Glutamatergic neuron (in vitro differentiated cells): ENCODE data around the gene LDLRAP1. TPM values are rescaled to one million over a fixed set of nuclear protein-coding genes. Genes with fewer than 3 reads are reported as not detected.
"Not testable (repeated sequence)": the region's sequence is repeated elsewhere in the genome, so short reads cannot be mapped to it uniquely, and the experiment has no call there.

Source experiments
- DNase-seq: peaks from one replicate; pipeline ENCODE4 v3.0.0; 2022
- H3K27ac Mint-ChIP-seq: one replicate; pipeline ENCODE4 v1.8.0; 2020; ENCODE audit warnings: mild to moderate bottlenecking, mixed read lengths, inconsistent platforms; ENCODE audit not compliant: unreplicated experiment
- H3K27me3 Mint-ChIP-seq: one replicate; pipeline ENCODE4 v1.8.0; 2020; ENCODE audit warnings: mild to moderate bottlenecking, moderate library complexity, mixed read lengths, inconsistent platforms; ENCODE audit not compliant: unreplicated experiment
- H3K36me3 Mint-ChIP-seq: one replicate; pipeline ENCODE4 v1.8.0; 2020; ENCODE audit warnings: mild to moderate bottlenecking, mixed read lengths, inconsistent platforms; ENCODE audit not compliant: unreplicated experiment
- H3K4me1 Mint-ChIP-seq: one replicate; pipeline ENCODE4 v1.8.0; 2020; ENCODE audit warnings: mild to moderate bottlenecking, low read depth, mixed read lengths, inconsistent platforms; ENCODE audit not compliant: unreplicated experiment
- H3K4me3 Mint-ChIP-seq: one replicate; pipeline ENCODE4 v1.8.0; 2020; ENCODE audit warnings: mild to moderate bottlenecking, mixed read lengths, inconsistent platforms; ENCODE audit not compliant: unreplicated experiment
- H3K9me3 Mint-ChIP-seq: one replicate; pipeline ENCODE4 v1.8.0; 2020; ENCODE audit warnings: mild to moderate bottlenecking, moderate library complexity, mixed read lengths, inconsistent platforms; ENCODE audit not compliant: unreplicated experiment
- total RNA-seq: library from RNA; stranded (reverse); fragmentation: NEBNext Ultra II Directional; extraction: Animal tissue kit (Norgen Biotek cat#: 25700); gene quantifications from one replicate; pipeline ENCODE4 v1.2.1, GENCODE V29; 2021; ENCODE audit not compliant: unreplicated experiment
- TF ChIP-seq, protein P1 (sequence below): fragments of 200-600 bp; sonication (generic); IDR thresholded peaks from one replicate; pipeline ENCODE4 v1.5.0; 2021; ENCODE audit not compliant: partially characterized antibody, unreplicated experiment

LDLRAP1 gene
- total RNA-seq, 1 donor from 2014 or later: 2.4 TPM

- Mint-ChIP-seq H3K27ac (no peak overlapping the region), H3K4me1 (peaks cover 39% of the 10 kb centered on the region), H3K36me3 (peaks cover 6% of the 10 kb centered on the region), H3K9me3 (peaks cover 6% of the 10 kb centered on the region), H3K4me3 (no peak overlapping the region), H3K27me3 (peaks cover 8% of the 10 kb centered on the region)
- TF ChIP-seq, protein P1, sequence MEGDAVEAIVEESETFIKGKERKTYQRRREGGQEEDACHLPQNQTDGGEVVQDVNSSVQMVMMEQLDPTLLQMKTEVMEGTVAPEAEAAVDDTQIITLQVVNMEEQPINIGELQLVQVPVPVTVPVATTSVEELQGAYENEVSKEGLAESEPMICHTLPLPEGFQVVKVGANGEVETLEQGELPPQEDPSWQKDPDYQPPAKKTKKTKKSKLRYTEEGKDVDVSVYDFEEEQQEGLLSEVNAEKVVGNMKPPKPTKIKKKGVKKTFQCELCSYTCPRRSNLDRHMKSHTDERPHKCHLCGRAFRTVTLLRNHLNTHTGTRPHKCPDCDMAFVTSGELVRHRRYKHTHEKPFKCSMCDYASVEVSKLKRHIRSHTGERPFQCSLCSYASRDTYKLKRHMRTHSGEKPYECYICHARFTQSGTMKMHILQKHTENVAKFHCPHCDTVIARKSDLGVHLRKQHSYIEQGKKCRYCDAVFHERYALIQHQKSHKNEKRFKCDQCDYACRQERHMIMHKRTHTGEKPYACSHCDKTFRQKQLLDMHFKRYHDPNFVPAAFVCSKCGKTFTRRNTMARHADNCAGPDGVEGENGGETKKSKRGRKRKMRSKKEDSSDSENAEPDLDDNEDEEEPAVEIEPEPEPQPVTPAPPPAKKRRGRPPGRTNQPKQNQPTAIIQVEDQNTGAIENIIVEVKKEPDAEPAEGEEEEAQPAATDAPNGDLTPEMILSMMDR: no peak
- no peak for DNase-seq
Measured at GRCh38 chr1:25502957-25503356, 40.4 kb upstream of the LDLRAP1 start.

DNA sequence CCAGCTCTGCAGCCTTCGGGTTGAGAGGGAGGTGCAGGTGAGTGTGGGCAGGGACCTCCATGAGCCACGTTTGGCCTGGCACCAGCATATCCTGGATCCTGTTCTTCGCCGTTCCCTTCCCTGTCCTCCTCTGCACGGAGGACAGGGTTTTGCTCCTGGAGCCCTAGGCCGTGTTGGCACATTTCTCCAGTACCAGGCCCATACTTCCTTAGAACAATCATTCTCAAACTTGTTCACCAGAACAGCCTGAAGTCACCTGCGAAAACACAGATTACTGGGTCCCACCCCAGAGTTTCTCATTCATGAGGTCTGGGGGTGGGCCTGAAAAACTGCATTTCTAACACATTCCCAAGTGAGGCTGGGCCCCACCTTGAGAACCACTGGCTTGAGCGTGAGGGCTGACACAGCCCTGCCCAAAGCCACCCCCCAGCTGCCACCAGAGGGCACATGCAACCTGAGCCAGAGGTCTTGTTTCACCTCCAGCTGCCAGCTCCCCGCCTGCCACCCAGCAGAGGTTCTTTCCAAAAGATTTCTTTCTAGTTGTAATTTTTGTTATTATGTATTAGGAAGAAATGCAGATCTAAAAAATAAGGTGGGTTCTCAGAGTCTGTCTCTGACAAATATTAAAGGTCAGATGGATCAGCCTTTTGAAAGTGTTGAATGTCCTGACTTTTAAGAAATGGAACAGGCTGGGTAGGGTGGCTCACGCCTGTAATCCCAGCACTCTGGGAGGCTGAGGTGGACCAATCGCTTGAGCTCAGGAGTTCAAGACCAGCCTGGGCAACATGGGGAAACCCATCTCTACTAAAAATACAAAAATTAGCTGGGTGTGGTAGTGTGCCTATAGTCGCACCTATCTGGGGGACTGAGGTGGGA is 39.6 kb upstream of the LDLRAP1 start:
- peak; percentile 54 for DNase-seq
- Mint-ChIP-seq H3K27ac (peak overlapping the region; percentile 48), H3K4me3 (no peak overlapping the region)

GRCh38 chr1:25504706-25505595 is 38.5 kb upstream of the LDLRAP1 start:
- Mint-ChIP-seq H3K27ac (no peak overlapping the region), H3K4me3 (no peak overlapping the region), H3K36me3 (peaks cover 6% of the 10 kb centered on the region), H3K9me3 (peaks cover 2% of the 10 kb centered on the region), H3K27me3 (peaks cover 8% of the 10 kb centered on the region), H3K4me1 (peaks cover 39% of the 10 kb centered on the region)
- DNase-seq: no peak
- TF ChIP-seq, protein P1: no peak

More for the DNA sequence above, 39.6 kb upstream of the LDLRAP1 start:
- Mint-ChIP-seq H3K27me3 (peaks cover 8% of the 10 kb centered on the region), H3K9me3 (peaks cover 6% of the 10 kb centered on the region), H3K36me3 (peaks cover 6% of the 10 kb centered on the region), H3K4me1 (peaks cover 39% of the 10 kb centered on the region)
- TF ChIP-seq, protein P1: no peak

DNA sequence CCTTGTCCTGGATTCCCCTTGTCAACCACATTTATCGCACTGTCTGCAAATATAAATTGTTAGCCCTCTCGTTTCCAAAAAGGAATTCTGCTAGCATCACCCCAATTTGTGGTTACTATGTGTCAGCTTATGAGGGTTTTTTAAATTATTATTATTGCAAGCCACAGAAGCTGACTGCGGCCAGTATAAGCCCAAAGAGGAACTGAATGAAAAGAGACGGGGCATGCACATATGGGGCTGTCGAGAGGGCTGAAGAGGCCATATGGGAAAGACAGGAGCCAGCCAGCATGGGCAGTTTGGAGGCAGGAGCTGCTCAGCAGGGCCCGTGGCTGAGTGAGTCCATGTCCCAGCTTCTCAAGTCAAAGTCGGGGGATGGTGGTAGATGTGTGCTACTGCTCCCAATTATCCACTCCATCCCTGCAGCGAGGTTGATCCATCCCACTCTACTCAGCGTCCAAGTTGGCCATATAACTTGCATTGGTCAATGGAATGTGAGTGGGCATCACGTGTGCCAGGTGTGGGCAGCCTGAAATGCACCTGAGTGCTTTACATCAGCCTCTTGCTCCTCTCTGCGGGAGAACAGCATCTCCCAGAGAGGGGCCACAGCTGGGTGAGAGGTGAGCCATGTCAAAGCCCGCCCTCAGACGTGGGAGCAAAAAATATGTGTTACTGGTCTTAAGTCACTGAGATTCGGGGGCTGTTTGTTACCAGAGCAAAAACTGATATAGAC is 37.6 kb upstream of the LDLRAP1 start:
- Mint-ChIP-seq H3K9me3 (peaks cover 2% of the 10 kb centered on the region), H3K27ac (peak overlapping the region; percentile 75), H3K4me3 (peak overlapping the region; percentile 57), H3K4me1 (peaks cover 32% of the 10 kb centered on the region), H3K36me3 (peaks cover 6% of the 10 kb centered on the region), H3K27me3 (peaks cover 8% of the 10 kb centered on the region)
- DNase-seq: no peak
- TF ChIP-seq, protein P1: no peak

DNA sequence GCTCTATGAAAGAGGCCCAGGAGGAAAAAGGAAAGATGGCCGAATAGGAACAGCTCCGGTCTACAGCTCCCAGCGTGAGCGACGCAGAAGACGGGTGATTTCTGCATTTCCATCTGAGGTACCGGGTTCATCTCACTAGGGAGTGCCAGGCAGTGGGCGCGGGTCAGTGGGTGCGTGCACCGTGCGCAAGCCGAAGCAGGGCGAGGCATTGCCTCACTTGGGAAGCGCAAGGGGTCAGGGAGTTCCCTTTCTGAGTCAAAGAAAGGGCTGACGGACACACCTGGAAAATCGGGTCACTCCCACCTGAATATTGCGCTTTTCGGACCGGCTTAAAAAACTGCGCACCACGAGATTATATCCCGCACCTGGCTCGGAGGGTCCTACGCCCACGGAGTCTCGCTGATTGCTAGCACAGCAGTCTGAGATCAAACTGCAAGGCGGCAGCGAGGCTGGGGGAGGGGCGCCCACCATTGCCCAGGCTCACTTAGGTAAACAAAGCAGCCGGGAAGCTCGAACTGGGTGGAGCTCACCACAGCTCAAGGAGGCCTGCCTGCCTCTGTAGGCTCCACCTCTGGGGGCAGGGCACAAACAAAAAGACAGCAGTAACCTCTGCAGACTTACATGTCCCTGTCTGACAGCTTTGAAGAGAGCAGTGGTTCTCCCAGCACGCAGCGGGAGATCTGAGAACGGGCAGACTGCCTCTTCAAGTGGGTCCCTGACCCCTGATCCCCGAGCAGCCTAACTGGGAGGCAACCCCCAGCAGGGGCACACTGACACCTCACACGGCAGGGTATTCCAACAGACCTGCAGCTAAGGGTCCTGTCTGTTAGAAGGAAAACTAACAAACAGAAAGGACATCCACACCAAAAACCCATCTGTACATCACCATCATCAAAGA is 36.6 kb upstream of the LDLRAP1 start:
- H3K27me3 Mint-ChIP-seq, H3K9me3 Mint-ChIP-seq, DNase-seq, H3K36me3 Mint-ChIP-seq: not testable (repeated sequence)
- Mint-ChIP-seq H3K4me1 (peaks cover 23% of the 10 kb centered on the region), H3K27ac (peak overlapping the region; percentile 75), H3K4me3 (peak overlapping the region; percentile 57)
